Bronchial epithelial cell (primary cell): ENCODE measurements around the gene HAPLN3. TPM values are rescaled to one million over a fixed set of nuclear protein-coding genes. Genes with fewer than 3 reads are reported as not detected.

Experiments used
- DNase-seq: peaks from one replicate; pipeline ENCODE4 v3.0.0-alpha.2; 2010; ENCODE audit warnings: low read depth
- FAIRE-seq: peaks from 2 replicates; lab custom pipeline; 2011; peaks lifted over from hg19 to GRCh38; lab: Jason Lieb, UNC
- H3K27me3 ChIP-seq: 2 replicates; pipeline ENCODE4 v1.5.1; 2011; ENCODE audit warnings: low read length; ENCODE audit not compliant: control insufficient read depth, insufficient read depth
- H3K36me3 ChIP-seq: 2 replicates; pipeline ENCODE4 v1.5.1; 2011; ENCODE audit warnings: low read length; ENCODE audit not compliant: control insufficient read depth, insufficient read depth
- H3K4me3 ChIP-seq: 2 replicates; pipeline ENCODE4 v1.5.1; 2011; ENCODE audit warnings: mild to moderate bottlenecking, low read depth, low read length, control low read depth
- total RNA-seq: library from RNA; depleted of rRNA; stranded (reverse); fragments of >200 nt; gene quantifications from 2 replicates; pipeline ENCODE4 v1.2.1, GENCODE V29; 2014
- TF ChIP-seq, protein P1 (sequence below): IDR thresholded peaks from 2 replicates; pipeline ENCODE4 v1.5.1; 2011; ENCODE audit warnings: mild to moderate bottlenecking, moderate library complexity, low read length, control low read depth, inconsistent platforms; ENCODE audit not compliant: insufficient read depth, severe bottlenecking

The HAPLN3 gene
- total RNA-seq, 1 donor from 2014 or later, result 1.1 TPM

- Histone ChIP-seq H3K36me3 (no peaks in the 10 kb centered on the region), H3K27me3 (no peaks in the 10 kb centered on the region), H3K4me3 (no peak overlapping the region)
- no peak for FAIRE-seq
- no peak for DNase-seq
- TF ChIP-seq, protein P1, sequence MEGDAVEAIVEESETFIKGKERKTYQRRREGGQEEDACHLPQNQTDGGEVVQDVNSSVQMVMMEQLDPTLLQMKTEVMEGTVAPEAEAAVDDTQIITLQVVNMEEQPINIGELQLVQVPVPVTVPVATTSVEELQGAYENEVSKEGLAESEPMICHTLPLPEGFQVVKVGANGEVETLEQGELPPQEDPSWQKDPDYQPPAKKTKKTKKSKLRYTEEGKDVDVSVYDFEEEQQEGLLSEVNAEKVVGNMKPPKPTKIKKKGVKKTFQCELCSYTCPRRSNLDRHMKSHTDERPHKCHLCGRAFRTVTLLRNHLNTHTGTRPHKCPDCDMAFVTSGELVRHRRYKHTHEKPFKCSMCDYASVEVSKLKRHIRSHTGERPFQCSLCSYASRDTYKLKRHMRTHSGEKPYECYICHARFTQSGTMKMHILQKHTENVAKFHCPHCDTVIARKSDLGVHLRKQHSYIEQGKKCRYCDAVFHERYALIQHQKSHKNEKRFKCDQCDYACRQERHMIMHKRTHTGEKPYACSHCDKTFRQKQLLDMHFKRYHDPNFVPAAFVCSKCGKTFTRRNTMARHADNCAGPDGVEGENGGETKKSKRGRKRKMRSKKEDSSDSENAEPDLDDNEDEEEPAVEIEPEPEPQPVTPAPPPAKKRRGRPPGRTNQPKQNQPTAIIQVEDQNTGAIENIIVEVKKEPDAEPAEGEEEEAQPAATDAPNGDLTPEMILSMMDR, result no peak
Observed at GRCh38 chr15:88845616-88846015, 49.7 kb downstream of the HAPLN3 start.

DNA sequence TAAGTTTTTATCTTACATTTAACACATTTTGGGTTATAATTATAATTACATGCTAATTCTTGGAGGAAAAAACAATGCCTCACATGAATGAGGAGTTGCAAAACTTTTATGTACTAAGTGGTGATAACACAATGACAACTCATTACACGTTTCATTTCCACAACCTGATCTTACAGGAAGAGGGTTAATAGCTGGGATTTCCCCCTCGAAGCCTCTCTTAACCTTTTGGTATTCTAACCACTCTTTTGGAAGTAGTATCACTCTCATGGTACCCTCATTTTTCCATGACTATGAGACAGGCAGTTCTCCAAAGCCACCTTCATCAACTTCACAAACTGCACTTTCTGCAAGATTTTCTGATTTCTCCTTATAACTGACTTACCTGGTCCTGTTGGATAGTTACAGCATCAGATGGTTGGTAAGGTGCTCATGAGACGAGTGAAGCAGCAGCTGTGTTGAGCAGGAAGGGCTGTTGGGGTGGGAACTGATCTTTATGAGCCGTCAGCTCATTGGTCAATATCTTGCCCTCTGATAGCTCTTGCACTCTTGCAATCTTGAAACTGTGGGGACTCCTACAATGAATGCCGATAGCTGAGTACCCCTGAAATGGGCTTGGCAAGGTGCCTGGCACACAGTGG, 50.5 kb downstream of the HAPLN3 start:
- TF ChIP-seq, protein P1, result no peak
- DNase-seq (peak; percentile 20), FAIRE-seq (no peak)
- Histone ChIP-seq H3K36me3 (no peaks in the 10 kb centered on the region), H3K27me3 (no peaks in the 10 kb centered on the region), H3K4me3 (no peak overlapping the region)

GRCh38 chr15:88843334-88843733, 52.0 kb downstream of the HAPLN3 start:
- no peak for FAIRE-seq
- H3K36me3 ChIP-seq, result no peaks in the 10 kb centered on the region
- no peak for DNase-seq
- H3K27me3 ChIP-seq, result no peaks in the 10 kb centered on the region
- H3K4me3 ChIP-seq, result no peak overlapping the region
- TF ChIP-seq, protein P1, result no peak

DNA sequence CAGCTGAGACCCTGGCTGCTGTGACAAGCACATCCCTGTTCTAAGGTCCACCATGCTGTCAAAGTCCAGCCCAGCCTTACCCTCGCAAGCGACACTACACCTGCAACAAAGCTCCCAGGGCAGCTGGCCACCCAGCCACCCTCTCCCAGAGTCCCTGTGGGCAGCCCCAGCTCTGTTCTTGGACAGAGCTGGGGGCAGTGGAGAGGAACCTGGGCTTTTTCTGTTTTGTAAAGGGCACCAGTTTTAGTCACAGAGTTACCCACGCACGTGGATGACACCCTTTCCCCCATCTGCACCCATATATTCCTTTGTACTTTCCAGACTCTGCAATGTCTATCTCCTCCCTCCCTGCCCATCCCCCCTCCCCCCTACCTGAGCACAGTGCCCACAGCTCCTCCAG, 53.2 kb downstream of the HAPLN3 start:
- DNase-seq (no peak), FAIRE-seq (no peak)
- TF ChIP-seq, protein P1, result no peak
- Histone ChIP-seq H3K27me3 (no peaks in the 10 kb centered on the region), H3K4me3 (no peak overlapping the region), H3K36me3 (no peaks in the 10 kb centered on the region)

GRCh38 chr15:88841236-88841635, 54.1 kb downstream of the HAPLN3 start:
- FAIRE-seq (no peak), DNase-seq (no peak)
- Histone ChIP-seq H3K36me3 (no peaks in the 10 kb centered on the region), H3K27me3 (no peaks in the 10 kb centered on the region), H3K4me3 (no peak overlapping the region)
- TF ChIP-seq, protein P1, result no peak

DNA sequence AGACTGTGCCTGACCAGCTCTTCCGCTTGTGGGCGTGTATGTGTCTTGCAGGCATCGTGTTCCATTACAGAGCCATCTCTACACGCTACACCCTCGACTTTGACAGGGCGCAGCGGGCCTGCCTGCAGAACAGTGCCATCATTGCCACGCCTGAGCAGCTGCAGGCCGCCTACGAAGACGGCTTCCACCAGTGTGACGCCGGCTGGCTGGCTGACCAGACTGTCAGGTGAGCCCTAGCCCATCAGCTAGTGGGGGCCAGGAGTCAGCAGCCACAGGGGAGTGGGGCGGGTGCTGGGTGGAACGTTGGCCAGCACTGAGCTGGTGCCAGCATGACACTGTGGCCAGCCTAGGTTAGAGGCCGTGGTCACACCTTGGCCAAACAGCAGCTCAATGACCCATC, 55.4 kb downstream of the HAPLN3 start:
- DNase-seq (no peak), FAIRE-seq (no peak)
- H3K36me3 ChIP-seq, result no peaks in the 10 kb centered on the region
- H3K4me3 ChIP-seq, result no peak overlapping the region
- no peaks in the 10 kb centered on the region for H3K27me3 ChIP-seq
- TF ChIP-seq, protein P1, result no peak
